PFSK-1 (cell line): ENCODE measurements around the gene PARP1.

Source experiments
- POLR2AphosphoS5 ChIP-seq: IDR thresholded peaks from 2 replicates; pipeline ENCODE4 v1.6.1; 2012; ENCODE audit warnings: low read depth, mild to moderate bottlenecking, control low read depth, low read length, moderate library complexity
- TF ChIP-seq, protein P1 (sequence below), 2 experiments: IDR thresholded peaks; 2 replicates each; pipeline versions ENCODE4 v1.6.1 to v1.8.0; 2011 to 2012; ENCODE audit warnings: low read depth in 2 of 2, low read length in 2 of 2, control low read depth in 1 of 2, inconsistent platforms in 1 of 2, mild to moderate bottlenecking in 1 of 2, moderate library complexity in 1 of 2; ENCODE audit not compliant: insufficient read depth in 1 of 2

DNA sequence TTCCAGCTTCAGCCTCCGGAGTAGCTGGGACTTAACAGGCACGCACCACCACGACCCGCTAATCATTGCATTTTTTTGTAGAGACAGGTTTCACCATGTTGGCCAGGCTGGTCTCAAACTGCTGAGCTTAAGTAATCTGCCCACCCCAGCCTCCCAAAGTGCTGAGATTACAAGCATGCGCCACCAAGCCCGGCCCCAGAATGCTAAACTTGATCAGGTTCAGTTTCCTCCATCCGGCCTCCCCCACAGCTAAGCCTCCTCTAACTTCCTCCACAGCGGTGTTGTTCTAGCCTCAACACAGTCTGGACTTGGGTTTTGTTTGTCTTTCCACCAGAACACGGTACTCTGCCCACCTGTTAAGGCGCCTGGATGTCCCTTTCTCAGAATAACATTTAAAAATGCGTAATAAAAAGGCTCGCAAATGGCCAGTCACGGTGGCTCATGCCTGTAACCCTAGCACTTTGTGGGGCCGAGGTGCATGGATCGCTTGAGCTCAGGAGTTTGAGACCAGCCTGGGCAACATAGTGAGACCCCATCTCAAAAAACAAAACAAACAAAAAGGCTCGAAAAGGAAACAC, 2.4 kb downstream of the PARP1 start:
- TF ChIP-seq, protein P1, sequence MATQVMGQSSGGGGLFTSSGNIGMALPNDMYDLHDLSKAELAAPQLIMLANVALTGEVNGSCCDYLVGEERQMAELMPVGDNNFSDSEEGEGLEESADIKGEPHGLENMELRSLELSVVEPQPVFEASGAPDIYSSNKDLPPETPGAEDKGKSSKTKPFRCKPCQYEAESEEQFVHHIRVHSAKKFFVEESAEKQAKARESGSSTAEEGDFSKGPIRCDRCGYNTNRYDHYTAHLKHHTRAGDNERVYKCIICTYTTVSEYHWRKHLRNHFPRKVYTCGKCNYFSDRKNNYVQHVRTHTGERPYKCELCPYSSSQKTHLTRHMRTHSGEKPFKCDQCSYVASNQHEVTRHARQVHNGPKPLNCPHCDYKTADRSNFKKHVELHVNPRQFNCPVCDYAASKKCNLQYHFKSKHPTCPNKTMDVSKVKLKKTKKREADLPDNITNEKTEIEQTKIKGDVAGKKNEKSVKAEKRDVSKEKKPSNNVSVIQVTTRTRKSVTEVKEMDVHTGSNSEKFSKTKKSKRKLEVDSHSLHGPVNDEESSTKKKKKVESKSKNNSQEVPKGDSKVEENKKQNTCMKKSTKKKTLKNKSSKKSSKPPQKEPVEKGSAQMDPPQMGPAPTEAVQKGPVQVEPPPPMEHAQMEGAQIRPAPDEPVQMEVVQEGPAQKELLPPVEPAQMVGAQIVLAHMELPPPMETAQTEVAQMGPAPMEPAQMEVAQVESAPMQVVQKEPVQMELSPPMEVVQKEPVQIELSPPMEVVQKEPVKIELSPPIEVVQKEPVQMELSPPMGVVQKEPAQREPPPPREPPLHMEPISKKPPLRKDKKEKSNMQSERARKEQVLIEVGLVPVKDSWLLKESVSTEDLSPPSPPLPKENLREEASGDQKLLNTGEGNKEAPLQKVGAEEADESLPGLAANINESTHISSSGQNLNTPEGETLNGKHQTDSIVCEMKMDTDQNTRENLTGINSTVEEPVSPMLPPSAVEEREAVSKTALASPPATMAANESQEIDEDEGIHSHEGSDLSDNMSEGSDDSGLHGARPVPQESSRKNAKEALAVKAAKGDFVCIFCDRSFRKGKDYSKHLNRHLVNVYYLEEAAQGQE (IDR thresholded peaks at IDR 0.05; ENCODE audit: insufficient read depth in 1 of 2, low read depth in 2 of 2, low read length in 2 of 2): no peak
- TF ChIP-seq POLR2AphosphoS5: peak; percentile 58
